HG03575 (cell line): Measurements from ENCODE around the gene RPS6KB2.
"Not testable (repeated sequence)": the region's sequence is repeated elsewhere in the genome, so short reads cannot be mapped to it uniquely, and the experiment has no call there.

Experiments
- ATAC-seq: cut with Tn5 transposase; IDR thresholded peaks from one replicate; pipeline ENCODE4 v1.9.1; 2021; ENCODE audit not compliant: unreplicated experiment, insufficient number of reproducible peaks, low FRiP score; ENCODE audit errors: extremely low read depth

The RPS6KB2 gene

DNA sequence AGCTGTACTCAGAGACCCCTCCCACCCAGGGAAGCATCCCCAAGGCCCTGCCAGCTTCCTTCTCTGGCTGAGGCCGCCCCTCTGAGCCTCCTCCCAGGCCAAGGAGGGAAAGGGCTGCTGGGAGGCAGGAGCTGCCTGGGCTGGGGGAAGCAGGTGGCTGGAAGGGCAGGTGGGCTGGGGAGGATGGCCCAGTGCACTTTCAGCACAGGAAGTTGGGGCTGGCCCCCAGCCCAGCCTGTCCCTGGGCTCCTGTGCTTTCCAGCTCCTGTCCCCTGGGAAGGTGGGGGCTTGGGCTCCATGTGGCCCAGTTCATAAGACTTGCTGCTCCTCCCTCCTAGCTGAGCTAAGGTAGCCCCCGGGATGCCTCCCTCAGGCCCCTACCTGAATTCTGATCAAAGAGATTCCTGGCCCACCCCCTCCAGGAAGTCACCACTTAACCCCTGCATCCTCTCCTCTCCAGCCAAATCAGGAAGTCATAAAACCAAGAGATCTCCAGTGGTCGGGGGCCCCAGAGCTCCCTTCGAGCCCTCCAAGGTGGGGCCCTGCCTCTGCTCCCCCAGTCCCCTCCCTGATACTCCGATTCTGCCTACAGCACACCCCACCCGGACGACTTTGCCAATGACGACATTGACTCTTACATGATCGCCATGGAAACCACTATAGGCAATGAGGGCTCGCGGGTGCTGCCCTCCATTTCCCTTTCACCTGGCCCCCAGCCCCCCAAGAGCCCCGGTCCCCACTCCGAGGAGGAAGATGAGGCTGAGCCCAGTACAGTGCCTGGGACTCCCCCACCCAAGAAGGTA lies 31.5 kb upstream of the RPS6KB2 start:
- ATAC-seq, result no peak

DNA sequence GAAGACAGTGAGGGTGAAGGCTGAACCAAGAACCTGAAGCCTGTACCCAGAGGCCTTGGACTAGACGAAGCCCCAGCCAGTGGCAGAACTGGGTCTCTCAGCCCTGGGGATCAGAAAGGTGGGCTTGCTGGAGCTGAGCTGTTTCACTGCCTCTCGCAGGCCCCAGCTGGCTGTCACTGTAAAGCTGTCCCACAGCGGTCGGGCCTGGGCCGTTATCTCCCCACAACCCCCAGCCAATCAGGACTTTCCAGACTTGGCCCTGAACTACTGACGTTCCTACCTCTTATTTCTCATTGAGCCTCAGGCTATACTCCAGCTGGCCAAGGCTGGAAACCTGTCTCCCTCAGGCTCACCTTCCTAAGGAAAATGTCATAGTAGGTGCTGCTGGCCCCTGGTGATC lies 30.8 kb upstream of the RPS6KB2 start:
- no peak for ATAC-seq

DNA sequence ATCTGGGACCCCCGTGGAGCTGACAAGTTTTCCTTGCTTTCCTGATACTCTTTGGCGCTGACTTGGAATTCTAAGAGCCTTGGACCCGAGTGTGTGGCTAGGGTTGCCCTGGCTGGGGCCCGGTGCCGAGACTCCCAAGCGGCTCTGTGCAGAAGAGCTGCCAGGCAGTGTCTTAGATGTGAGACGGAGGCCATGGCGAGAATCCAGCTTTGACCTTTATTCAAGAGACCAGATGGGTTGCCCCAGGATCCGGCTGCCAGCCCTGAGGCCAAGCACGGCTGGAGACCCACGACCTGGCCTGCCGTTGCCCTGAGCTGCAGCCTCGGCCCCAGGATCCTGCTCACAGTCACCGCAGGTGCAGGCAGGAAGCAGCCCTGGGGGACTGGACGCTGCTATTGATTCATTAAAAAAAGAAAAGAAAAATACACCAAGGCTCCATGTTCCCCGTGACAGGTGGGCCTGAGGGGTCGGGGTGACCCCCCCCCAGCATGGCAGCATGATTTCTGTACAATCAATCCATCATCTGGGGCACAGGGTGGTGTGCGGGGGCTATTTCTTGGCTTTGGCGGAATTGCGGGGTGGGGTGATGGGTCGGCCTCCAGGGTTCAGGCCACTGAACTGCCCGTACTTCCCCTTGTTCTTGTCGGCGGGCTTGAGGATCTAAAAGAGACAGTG lies 30.2 kb upstream of the RPS6KB2 start:
- ATAC-seq, result no peak

DNA sequence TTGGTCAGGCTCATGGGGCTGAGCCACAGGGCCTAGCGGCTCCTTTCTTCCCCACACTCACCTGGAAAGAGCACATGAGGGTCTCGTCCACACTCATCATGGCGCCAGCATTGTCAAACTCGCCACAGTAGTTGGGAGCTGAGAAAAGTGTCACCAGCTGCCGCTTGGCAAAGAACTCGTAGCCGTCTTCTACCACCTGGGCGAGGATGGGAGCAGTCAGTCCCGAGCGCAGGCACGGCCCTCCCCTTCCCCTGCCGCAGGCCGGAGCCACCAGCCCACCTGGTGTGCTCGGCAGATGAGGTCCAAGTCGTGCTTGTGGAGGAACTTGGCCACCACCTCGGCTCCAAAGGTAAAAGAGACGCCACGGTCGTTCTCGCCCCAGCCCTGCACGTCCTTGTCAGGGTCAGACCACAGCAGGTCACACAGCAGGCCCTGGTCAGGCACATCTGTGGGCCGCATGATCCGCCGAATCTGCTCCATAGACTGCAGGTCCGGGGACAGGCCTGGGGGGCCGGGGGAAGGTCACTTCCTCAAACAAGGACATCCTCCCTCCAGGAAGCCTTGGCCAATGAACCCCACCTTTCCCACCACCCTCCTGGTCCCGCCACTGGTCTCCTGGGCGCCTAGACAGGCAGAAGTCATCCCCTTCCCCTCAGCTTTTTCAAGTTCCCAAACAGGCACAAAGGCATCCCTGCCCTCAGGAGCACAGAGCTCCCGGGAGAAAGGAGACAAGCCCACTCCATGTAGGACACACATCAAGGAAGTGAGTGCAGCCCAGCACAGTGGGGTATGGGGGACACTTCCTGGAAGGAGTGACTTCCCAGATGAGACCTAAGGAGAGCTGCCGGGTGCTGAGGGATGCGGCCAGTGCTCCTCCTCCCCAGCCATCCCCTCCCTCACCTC lies 29.4 kb upstream of the RPS6KB2 start:
- ATAC-seq, result no peak

DNA sequence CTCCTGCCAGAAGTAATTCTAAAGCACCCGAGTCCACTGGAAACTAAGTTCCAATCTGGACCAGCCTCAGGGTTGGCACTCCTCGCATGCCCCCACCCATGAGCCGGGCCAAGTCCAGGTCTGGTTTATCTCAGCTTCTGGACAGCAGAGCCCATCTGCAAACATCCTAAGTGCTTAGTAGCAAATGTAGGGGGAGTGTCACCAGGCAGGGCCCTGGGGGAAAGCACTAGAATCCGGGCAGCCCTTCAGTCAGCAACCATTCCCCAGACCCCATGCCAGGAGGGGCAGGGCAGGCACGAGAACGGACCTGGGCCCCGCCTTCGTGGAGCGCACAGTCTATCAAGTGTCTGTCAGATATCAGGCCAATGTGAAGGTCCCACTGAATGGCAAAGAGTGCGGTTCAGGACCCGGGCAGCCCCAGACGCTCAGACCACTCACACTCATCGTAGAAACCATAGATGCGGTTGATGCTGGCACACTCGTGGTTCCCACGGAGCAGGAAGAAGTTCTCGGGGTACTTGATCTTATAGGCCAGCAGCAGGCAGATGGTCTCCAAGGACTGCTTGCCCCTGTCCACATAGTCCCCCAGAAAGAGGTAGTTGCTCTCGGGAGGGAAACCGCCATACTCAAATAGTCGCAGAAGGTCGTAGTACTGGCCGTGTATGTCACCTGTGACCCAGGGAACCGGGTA lies 27.9 kb upstream of the RPS6KB2 start:
- no peak for ATAC-seq

DNA sequence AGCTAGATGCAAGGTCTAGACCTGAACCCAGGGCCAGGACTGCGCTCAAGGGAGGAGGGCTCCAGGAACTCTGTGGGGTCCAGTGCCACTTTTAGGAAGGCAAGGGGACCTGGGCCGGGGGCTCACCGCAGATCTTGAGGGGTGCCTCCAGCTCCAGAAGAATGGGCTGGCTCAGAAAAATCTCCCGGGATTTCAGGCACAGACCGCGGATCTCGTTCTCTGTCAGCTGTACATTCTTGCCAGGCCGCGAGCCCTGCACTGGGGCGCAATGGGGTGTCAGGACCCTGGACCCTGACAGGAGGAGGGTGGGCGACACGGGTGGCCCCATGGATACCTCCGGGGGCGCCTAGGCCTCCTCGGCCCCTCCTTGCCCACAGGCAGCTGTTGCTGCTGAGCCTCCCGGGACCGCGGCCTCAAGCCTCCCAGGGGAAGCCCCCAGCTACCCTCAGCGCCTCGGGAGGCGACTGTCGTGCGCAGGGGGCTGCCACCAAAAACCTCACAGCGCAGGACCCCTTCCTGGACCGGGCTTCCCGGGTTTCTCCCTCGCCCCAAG lies 27.3 kb upstream of the RPS6KB2 start:
- no peak for ATAC-seq

DNA sequence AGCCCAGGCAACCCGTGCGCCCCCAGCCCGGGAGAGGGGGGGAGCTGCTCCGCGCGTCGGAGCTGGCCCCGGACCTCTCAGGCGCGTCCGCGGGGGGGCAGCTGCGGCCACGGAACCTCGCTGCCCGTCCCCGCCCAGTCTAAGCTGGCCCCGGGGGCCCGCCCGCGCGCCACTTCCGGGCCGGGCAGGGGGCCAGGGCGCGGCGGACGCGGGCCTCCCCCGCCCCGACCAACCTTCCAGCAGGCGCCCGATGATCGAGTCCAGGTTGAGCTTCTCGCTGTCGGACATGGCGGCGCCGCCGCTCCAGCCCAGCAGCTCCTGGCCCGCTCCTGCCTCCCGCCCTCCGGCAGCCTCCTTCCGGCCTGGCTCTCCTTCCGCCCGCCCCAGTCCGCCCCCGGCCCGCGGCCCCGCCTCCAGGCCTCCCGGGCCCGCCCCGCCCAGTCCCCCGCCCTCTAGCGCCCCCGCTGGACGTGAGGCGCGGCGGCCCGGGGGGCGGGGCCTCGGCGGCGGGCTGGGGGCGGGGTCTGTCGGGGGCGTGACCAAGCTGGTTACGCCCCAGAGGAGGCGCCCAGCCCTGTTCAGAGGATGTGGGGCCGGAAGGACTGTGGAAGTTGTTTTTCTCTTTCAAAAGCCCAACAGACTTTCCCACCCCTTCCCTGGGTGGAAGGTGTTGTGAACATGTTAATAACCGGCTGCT lies 26.7 kb upstream of the RPS6KB2 start, which contains the start of gene PPP1CA:
Gene PPP1CA (minus strand): TSS at position 364 of the 697 bp plus-strand sequence. CDS start 76 bp downstream, at position 288.
- no peak for ATAC-seq

DNA sequence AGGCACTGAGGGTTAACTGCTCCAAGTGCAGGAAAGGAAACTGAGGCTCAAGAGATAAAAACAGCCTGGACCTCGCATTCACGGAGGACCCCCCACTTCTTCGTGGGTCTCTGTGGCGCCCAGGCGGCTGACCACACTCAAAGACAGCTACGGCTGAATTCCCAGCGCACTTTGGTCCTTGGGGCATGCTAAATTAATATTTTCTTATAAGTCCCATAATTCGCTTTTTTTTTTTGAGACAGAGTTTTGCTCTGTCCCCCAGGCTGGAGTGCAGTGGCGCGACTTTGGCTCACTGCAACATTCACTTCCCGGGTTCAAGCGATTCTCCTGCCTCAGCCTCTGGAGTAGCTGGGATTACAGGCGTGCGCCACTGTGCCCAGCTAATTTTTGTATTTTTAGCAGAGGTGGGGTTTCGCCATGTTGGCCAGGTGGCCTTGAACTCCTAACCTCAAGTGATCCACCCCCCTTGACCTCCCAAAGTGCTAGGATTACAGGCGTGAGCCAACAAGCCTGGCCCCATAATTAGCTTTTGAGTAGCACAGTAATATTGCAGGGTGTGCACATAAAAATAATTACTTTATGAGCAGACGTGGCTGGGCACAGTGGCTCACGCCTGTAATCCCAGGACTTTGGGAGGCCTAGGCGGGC lies 26.0 kb upstream of the RPS6KB2 start:
- not testable (repeated sequence) for ATAC-seq

DNA sequence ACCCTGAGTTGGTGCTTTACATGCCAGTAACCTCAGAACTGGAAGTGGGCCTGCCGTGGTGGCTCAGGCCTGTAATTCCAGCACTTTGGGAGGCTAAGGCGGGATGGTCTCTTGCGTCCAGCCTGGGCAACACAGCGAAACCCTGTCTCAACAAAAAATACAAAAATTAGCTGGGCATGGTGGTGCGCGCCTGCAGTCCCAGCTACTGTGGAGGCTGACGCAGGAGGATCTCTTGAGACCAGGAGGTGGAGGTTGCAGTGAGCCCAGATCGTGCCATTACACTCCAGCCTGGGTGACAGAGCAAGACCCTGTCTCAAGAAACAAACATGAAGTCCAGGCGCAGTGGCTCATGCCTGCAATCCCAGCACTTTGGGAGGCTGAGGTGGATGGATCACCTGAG lies 25.2 kb upstream of the RPS6KB2 start:
- not testable (repeated sequence) for ATAC-seq

DNA sequence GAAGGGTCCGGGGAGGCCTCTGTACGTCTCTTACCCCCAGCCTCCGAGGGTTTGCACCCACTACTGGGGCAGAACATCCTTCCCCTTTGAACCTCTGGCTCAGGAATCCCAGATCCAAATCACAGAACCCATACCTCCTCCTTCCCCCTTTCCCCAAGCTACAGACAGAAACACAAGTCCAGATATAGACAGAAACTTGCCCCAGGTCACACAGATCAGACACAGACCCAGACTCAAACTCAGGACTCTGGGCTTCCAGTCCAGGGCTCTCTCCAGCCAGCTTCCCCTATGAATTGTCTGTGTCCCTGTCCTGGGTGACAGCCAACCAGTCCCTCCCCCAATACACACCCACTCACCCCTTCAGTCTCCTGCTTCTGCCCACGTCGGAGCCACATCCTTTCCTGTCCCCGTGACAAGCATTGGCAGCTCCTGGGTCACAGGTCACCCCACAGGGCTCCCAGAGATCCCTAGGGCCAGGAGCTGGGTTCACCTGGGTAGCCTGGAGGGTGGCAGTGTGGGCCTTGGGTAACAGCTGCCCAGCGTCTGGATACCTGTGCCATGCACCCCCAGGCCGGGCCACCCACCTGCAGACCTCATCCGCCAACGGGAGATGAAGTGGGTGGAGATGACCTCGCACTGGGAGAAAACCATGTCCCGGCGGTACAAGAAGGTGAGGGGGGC lies 23.6 kb upstream of the RPS6KB2 start:
- no peak for ATAC-seq

DNA sequence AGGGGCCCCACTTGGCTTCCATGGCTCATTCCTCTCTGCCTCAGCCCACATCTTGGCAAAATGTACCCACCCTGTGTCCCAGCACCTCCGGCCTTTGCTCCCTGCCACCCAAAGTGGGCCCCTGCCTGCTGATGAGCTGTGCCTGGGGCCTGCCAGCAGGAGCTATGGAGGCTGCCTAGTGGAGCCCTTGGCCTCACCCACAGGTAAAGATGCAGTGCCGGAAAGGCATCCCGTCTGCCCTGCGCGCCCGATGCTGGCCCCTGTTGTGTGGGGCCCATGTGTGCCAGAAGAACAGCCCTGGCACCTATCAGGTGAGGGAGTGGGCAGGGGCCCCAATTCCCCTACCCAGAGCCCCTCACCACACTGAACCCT lies 23.1 kb upstream of the RPS6KB2 start:
- ATAC-seq, result no peak

DNA sequence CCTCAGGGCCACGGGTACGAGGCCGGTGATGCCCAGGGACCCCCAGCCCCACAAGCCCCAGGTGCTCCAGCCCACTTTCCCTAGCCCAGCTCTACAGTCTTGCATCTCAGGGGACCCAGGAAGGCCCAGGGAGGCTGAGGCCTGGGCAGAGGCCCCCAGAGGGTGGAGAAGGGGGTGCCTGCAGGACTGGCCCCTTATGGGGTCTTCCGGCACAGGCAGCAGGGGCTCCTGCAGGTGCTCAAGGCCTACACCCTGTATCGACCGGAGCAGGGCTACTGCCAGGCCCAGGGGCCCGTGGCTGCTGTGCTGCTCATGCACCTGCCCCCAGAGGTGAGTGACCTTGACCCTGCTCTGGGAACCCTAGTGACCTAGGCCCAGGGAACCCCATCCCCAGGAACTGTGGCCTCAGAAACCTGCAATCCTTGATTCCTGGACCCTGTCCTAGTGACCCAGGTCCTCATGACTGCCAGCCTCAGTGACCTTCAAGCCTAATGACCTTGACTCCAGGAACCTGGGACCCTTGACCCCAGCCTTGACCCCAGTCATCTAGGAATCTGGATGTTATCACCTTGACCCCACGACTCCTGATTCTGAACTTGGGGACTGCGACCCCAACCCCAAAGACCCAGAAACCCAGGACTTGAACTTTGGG lies 22.5 kb upstream of the RPS6KB2 start:
- no peak for ATAC-seq

DNA sequence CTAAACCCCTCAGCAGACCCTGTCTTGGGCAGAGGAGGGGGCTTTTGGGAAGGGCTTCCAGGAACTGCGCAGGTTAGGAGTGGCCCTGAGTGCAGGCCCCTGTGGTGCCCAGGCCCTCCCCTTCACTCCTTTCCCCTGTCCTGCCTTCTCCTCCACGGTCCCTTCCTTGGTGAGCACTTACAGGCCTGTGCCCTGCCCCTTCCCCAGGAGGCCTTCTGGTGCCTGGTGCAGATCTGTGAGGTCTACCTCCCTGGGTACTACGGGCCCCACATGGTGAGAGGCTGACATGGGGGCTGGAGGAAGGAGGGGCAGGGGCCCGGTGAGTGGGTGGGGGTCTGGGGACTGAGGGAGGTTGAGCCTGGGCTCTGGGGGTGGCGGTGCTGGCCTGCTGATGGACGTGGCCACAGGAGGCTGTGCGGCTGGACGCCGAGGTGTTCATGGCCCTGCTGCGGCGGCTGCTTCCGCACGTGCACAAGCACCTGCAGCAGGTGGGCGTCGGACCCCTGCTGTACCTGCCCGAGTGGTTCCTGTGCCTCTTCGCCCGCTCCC lies 21.8 kb upstream of the RPS6KB2 start:
- no peak for ATAC-seq

DNA sequence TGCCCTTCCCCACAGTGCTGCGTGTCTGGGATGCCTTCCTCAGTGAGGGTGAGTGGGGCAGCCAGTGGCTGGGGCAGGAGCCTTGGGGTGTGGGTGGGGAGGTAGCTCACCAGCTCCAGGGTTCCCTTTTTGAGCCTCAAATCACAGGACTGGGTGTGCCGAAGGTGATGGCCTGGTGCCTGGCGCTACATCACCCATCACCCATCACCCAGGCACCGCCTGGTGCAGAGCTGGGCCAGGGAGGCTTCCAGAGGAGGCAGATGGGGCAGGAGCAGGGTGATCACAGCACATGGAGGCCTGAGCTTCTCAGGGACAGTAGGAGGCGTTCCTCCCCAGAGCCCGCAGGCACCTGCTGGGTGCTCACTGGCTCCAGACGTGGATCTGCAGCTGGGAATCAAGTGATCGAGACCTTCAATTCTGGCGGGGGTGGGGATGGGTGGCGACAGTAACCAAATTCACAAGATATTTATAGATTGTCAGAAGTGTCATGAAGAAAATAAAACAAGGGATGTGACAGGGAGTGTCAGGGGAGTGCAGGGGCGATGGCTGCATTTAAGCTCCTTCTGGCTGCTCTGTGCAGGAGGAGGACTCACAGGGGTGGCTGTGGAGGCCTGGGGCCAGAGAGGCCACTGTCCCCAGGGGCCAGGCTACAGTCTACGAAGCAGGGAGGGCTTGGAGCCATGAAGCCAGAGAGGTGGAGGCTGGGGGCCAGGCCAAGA lies 21.2 kb upstream of the RPS6KB2 start:
- ATAC-seq, result no peak

DNA sequence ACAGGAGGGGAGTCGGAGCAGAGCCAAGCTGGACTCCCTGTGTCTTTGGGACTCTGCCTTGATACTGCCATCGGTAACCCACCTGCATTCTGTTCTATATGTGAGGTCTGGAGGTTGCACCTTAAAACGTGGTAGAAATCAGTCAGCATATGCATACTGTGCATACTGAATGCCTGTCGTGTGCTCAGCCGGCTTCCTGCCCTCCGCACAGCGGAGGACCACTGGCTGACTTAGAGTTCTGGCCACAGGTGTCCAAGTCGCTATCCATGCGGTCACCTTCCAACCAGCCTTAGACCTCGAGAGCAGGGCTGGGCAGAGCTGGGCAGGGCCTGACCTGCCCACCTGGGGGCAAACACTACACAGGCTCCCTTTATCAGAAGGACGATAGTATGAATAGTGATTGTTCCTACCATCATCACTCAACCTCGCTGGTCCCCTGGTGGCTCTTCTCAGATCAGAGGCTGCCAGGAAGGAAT lies 20.6 kb upstream of the RPS6KB2 start:
- no peak for ATAC-seq
